Lower lobe of right lung (tissue), 2 donors: ENCODE data around the gene PIGM. TPM values are rescaled to one million over a fixed set of nuclear protein-coding genes. Genes with fewer than 3 reads are reported as not detected.

Experiments used
- ATAC-seq, 2 donors: fragments of 200-7000 bp; cut with Tn5 transposase; one replicate each; pipeline ENCODE4 v1.9.1; 2020 to 2022; ENCODE audit warnings: mild to moderate bottlenecking in 2 of 2, moderate library complexity in 2 of 2
- DNase-seq: peaks from one replicate; pipeline ENCODE4 v3.0.0-alpha.2; 2020
- H3K27ac ChIP-seq: fragments of 200-600 bp; one replicate; pipeline ENCODE4 v1.8.0; 2022
- H3K27me3 ChIP-seq: fragments of 200-600 bp; one replicate; pipeline ENCODE4 v1.8.0; 2022; ENCODE audit warnings: low read depth
- H3K36me3 ChIP-seq: fragments of 200-600 bp; one replicate; pipeline ENCODE4 v1.8.0; 2022; ENCODE audit warnings: mild to moderate bottlenecking
- H3K4me1 ChIP-seq: fragments of 200-600 bp; one replicate; pipeline ENCODE4 v1.8.0; 2022
- H3K4me3 ChIP-seq: fragments of 200-600 bp; one replicate; pipeline ENCODE4 v1.8.0; 2022; ENCODE audit warnings: mild to moderate bottlenecking
- H3K9me3 ChIP-seq: fragments of 200-600 bp; one replicate; pipeline ENCODE4 v1.8.0; 2022
- CTCF ChIP-seq: fragments of 200-600 bp; IDR thresholded peaks from one replicate; pipeline ENCODE4 v1.8.0; 2022; ENCODE audit warnings: antibody characterized with exemption, mild to moderate bottlenecking
- intact Hi-C: fragments of 100-400 bp; cut with DNase I; formaldehyde crosslinking; loops from one replicate; pipeline ENCODE4 v1.11.0; 2022
- total RNA-seq: library from RNA; stranded (reverse); fragmentation: NEBNext Ultra II Directional; extraction: Animal tissue kit (Norgen Biotek cat#: 25700); gene quantifications from one replicate; pipeline ENCODE4 v1.2.1, GENCODE V29; 2021
- donor health status: DM: no; HTN: yes; CAD: no; lungs with severe emphysema.

Gene PIGM
- total RNA-seq, 1 donor from 2014 or later, result 6.9 TPM

GRCh38 chr1:159991513-159991912, 40.3 kb downstream of the PIGM start:
- peaks cover 6% of the 10 kb centered on the region for H3K4me1 ChIP-seq
- H3K9me3 ChIP-seq, result no peaks in the 10 kb centered on the region
- no peaks in the 10 kb centered on the region for H3K27me3 ChIP-seq
- no peak overlapping the region for H3K27ac ChIP-seq
- no peak for DNase-seq
- no peak for TF ChIP-seq CTCF
- H3K4me3 ChIP-seq, result no peak overlapping the region
- no peaks in the 10 kb centered on the region for H3K36me3 ChIP-seq
- ATAC-seq, result peak; percentile 79 to 88
- intact Hi-C loops, result no loop called here

GRCh38 chr1:159990005-159990404, 41.8 kb downstream of the PIGM start:
- no peak overlapping the region for H3K4me3 ChIP-seq
- no peak for ATAC-seq
- intact Hi-C loops, result no loop called here

GRCh38 chr1:159989581-159989980, 42.2 kb downstream of the PIGM start:
- TF ChIP-seq CTCF, result no peak
- no peak for DNase-seq
- H3K36me3 ChIP-seq, result no peaks in the 10 kb centered on the region
- ATAC-seq, result no peak
- H3K27ac ChIP-seq, result no peak overlapping the region
- H3K4me3 ChIP-seq, result no peak overlapping the region
- intact Hi-C loops, result no loop called here
- H3K4me1 ChIP-seq, result peaks cover 6% of the 10 kb centered on the region
- H3K9me3 ChIP-seq, result no peaks in the 10 kb centered on the region
- H3K27me3 ChIP-seq, result no peaks in the 10 kb centered on the region

More at GRCh38 chr1:159990005-159990404, 41.8 kb downstream of the PIGM start:
- no peaks in the 10 kb centered on the region for H3K36me3 ChIP-seq
- TF ChIP-seq CTCF, result no peak
- no peak for DNase-seq
- no peaks in the 10 kb centered on the region for H3K27me3 ChIP-seq
- H3K4me1 ChIP-seq, result peaks cover 6% of the 10 kb centered on the region
- H3K27ac ChIP-seq, result no peak overlapping the region
- H3K9me3 ChIP-seq, result no peaks in the 10 kb centered on the region

GRCh38 chr1:159988006-159988405, 43.8 kb downstream of the PIGM start:
- intact Hi-C loops, result no loop called here
- no peak for ATAC-seq
- H3K27me3 ChIP-seq, result no peaks in the 10 kb centered on the region
- no peak for DNase-seq
- peaks cover 6% of the 10 kb centered on the region for H3K4me1 ChIP-seq
- no peak overlapping the region for H3K27ac ChIP-seq
- no peaks in the 10 kb centered on the region for H3K9me3 ChIP-seq
- no peaks in the 10 kb centered on the region for H3K36me3 ChIP-seq
- TF ChIP-seq CTCF, result no peak
- H3K4me3 ChIP-seq, result no peak overlapping the region

GRCh38 chr1:159987186-159987585, 44.6 kb downstream of the PIGM start:
- intact Hi-C loops, result no loop called here
- Histone ChIP-seq H3K4me1 (peaks cover 6% of the 10 kb centered on the region), H3K4me3 (no peak overlapping the region), H3K36me3 (no peaks in the 10 kb centered on the region), H3K9me3 (no peaks in the 10 kb centered on the region), H3K27me3 (no peaks in the 10 kb centered on the region), H3K27ac (no peak overlapping the region)
- ATAC-seq, result no peak
- no peak for TF ChIP-seq CTCF
- no peak for DNase-seq

GRCh38 chr1:159986531-159986930, 45.3 kb downstream of the PIGM start:
- Histone ChIP-seq H3K4me3 (no peak overlapping the region), H3K9me3 (no peaks in the 10 kb centered on the region), H3K4me1 (peaks cover 3% of the 10 kb centered on the region), H3K27ac (no peak overlapping the region), H3K27me3 (no peaks in the 10 kb centered on the region), H3K36me3 (no peaks in the 10 kb centered on the region)
- DNase-seq (no peak), ATAC-seq (no peak)
- no peak for TF ChIP-seq CTCF
- intact Hi-C loops, result no loop called here
